GM21529 (cell line): ENCODE results near the gene VN1R5.
"Not testable (repeated sequence)": the region's sequence is repeated elsewhere in the genome, so short reads cannot be mapped to it uniquely, and the experiment has no call there.

Experiments
- ATAC-seq: cut with Tn5 transposase; IDR thresholded peaks from one replicate; pipeline ENCODE4 v1.9.1; 2021; ENCODE audit not compliant: unreplicated experiment

The VN1R5 gene

DNA sequence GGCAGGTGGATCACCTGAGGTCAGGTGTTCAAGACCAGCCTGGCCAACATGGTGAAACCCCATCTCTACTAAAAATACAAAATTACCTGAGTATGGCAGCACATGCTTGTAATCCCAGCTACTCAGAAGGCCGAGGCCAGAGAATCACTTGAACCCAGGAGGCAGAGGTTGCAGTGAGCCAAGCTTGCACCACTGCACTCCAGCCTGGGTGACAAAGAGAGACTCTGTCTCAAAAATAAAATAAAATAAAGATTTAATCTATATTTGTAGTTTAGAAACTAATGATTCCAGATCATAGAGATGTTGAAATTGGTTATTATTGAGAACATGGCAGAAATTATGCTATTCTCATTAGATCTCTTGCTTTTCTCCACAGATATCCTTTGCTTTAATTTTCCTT, at the start of gene VN1R5:
Gene VN1R5 (plus strand): TSS at position 301 of the 400 bp plus-strand sequence.
- not testable (repeated sequence) for ATAC-seq

DNA sequence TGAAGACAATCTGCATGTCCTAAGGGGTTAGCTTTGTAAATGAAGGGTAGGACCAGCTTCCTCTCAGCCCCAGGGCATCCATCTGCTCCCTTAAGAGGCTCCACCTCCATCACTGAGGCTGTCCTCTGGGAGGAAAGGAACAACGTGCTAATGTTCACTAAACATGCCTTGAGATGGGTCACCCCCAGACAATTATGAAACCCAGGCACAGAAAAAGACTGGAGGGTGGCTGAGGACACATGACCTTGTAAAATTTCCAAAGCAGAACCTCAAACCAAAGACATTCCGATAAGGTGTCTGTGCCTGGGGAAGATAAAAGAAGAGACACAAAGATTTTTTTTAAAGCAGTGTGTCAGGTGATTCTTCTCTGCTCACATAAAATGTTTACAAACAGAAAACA, 46.5 kb upstream of the VN1R5 start:
- no peak for ATAC-seq

GRCh38 chr1:247210062-247210375, 45.9 kb upstream of the VN1R5 start:
- ATAC-seq: peak; percentile 7

- peak; percentile 90 for ATAC-seq
Measured at GRCh38 chr1:247210376-247211117, 45.3 kb upstream of the VN1R5 start.

DNA sequence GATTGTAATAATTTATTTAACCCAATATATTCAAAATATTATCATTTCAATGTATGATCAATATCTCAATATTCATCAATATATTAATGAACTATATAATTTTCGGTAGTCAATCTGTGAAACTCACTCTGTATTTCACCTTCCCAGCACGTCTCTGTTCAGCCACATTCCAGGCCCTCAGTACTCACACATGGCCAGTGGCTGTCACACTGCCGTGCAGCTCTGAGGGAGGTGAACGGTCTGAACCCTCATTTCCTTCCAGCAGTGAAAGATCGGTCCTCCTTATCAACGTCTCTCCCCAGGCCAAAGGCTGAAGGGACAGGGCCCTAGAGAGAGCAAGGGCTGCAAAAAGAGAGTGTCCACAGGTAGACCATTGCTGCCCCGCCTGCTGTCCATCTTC, 44.5 kb upstream of the VN1R5 start:
- ATAC-seq: no peak

DNA sequence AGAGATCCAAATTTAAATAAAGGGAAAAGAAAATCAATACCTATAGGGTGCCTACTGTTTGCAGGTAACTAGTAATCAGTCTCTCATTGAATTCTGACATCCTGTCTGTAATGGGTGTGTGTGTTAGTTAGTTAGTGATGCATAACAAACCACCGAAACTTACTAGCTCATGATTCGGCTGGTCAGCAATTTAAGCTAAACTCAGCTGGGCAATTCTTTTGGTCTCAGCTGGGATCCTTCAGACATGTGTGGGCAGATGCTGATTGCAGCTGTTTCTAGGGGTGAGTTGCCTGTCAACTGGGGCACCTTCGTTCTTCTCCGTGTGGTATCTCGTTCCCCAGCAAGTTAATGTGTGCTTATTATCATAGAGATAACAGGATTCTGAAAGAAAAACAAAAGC, 43.9 kb upstream of the VN1R5 start:
- peak; percentile 49 for ATAC-seq

GRCh38 chr1:247212627-247213617, 43.0 kb upstream of the VN1R5 start:
- ATAC-seq: no peak

GRCh38 chr1:247216261-247216660, 39.6 kb upstream of the VN1R5 start:
- ATAC-seq: no peak

DNA sequence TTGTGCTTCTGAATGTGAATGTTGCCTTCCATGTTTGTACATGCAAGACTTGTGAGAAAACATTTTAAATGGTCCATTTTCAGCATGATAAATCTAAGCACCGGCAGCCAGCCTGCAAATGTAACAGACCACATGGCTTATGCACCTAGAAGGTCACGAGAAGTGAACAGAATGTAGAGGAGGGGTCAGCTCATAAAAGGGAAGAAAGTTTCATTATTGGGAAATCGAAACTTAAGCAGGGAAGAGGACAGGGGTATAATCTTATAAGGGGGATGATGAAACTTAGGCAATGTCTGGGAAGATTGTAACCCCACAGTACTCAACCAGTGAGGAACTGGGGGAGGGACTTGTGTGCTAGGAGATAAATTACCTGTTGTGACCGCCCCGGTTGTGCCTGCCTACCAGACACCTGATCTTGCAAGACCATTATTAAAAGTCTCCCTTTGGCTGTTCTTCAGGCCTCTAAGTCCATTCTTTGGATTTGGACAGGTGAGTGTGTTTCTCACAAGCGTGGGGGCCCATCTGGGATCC, 37.7 kb upstream of the VN1R5 start:
- ATAC-seq: no peak

- not testable (repeated sequence) for ATAC-seq
Measured at GRCh38 chr1:247220280-247220679, 35.6 kb upstream of the VN1R5 start.

DNA sequence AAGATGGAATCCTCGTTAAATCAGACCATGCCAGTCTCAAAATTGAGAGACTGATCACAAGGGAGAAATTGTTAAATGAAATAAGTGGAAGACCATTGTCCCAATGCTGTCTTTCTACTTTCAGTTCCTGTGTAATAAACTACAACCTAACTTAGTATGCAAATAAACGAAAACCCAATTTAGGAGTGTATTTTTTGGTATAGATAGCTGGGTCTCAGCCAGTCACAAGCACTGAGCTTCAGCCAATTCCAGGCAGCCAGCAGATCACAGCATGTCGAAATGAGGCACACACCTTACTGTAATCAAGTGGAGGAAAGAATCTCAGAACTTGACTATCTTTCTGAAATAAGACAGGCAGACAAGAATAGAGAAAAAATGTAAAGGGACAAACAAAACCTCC, 33.0 kb upstream of the VN1R5 start:
- no peak for ATAC-seq

DNA sequence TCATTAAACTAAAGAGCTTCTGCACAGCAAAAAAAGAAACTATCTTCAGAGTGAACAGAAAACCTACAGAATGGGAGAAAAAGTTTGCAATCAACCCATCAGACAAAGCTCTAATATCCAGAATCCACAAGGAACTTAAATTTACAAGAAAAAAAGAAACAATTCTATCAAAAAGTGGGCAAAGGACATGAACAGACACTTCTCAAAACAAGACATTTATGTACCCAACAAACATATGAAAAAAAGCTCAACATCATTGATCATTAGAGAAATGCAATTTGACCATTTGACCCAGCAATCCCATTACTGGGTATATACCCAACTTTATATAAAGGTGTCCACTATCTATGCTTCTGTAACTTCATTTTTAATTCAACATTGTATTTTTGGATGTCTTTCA, 31.1 kb upstream of the VN1R5 start:
- no peak for ATAC-seq

DNA sequence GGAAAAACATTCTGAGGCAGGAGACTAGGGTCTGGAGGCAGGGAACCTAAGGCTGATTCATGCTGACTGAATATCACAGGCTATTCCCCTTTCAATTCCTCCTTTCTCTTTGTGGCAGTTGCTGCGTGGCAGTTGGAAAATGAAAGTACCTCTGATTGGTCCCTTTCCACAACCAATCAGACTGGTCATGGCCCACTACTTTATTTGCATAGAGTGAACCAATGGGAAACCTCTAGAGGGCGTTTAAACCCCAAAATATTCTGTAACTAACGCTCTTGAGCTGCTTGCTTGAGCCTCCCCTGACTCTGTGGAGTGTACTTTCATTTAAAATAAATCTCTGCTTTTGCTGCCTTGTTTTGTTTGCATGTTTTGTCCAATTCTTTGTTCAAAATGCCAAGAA, 27.7 kb upstream of the VN1R5 start:
- no peak for ATAC-seq

DNA sequence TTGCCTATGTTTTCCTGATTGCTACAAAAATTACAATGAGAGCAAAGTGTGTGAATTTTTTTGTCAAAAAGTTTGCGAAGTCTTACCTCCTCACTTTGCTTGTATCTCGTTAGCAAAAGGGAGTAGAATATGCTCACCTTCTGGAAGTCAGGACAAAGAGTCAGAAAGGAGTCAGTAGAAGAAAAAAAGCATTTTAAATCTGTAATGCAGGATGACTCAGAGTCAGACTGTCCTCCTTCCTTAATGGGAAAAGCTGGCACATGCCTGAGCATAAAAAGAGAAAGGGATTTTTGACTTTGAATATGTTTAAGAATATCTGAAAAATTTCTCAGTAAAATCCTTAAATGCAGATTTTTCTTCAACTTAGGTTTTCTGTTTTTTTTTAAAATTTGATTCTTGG, 14.2 kb upstream of the VN1R5 start:
- no peak for ATAC-seq

- ATAC-seq: no peak
Measured at GRCh38 chr1:247243524-247244137, 12.2 kb upstream of the VN1R5 start.

DNA sequence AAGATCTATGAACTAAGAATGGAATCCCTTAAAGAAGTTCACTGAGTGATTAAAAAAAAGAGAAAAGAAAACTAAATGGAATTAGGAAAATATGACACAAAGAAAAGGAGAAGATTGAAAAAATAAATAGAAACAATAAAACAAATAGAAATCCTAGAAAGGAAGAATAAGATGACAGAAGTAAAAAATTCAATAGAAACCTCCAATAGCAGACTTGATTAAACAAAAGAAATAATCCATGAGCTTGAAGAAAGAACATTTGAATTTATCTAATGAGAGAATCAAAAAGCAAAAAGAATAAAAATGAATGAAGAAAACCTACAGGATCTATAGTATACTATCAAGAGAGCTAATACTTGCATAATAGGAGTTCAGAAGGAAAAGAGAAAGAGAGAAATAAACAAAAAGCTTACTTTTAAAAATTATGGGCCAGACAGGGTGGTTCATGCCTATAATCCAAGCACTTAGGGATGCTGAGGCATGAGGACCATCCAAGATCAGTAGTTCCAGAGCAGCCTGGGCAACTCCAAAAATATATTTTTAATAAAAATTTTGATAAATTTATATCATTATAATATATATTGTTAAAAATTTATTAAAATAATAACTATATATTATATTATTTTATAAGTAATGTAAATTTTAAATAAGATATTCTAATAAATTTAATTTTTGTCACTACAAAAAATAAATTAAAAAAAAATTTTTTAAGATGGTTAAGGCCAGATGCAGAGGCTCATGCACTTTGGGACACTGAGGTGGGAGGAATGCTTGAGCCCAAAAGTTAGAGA, 9.4 kb upstream of the VN1R5 start:
- no peak for ATAC-seq

DNA sequence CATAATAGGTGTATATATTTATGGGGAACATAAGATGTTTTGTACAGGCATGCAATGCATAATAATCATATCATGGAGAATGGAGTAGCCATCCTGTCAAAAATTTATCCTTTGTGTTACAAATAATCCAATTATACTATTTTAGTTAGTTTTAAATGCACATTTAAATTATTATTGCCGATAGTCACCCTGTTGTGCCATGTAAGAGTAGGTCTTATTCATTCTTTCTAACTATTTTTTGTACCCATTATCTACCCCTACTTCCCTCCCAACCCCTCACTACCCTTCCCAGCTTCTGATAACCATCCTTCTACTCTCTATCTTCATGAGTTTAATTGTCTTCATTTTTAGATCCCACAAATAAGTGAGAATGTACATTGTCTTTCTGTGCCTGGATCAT, 8.3 kb upstream of the VN1R5 start:
- no peak for ATAC-seq

DNA sequence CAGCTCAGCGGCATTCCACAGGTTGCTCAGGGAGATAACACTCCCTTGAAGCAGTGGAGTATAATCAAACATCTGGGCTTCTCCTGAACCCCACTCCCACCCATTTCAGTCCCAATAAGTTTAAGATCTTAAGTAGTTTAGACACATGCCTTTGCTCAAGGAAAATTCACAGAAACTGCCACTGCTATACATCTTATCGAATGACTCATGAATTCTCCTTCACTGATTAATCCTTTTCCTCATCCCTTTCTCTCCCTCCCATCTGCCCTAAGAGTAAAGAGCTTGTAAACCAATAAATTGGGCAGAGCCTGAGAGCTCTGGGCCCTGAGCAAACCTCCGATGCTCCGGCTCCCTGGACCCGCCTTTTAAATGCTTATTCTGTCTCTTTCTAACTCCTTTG, 10.2 kb downstream of the VN1R5 start:
- ATAC-seq: no peak

DNA sequence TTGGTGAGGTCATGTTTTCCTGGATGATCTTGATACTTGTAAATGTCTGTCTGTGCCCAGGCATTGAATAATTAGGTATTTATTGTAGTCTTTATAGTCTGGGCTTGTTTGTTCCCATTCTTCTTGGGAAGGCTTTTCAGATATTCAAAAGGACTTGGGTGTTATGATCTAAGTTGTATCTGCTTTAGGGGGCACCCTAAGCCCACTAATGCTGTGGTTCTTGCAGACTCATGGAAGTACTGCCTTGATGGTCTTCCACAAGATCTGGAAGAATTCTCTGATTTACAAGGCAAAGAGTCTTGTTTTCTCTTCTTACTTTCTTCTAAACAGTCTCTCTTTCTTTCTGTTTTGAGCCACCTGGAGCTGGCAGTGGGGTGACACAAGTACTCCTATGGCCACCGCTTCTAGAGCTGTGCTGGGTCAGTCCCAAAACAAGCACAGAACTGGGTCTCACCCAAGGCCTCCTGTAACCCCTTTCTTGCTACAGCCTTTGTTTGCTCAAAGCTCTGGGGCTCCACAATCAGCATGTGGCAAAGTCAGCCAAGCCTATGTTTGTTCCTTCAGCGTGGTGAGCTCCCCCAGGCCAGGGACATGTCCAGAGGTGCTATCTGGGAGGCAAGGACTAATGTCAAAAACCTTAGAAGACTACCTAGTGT, 12.6 kb downstream of the VN1R5 start:
- ATAC-seq: no peak

- no peak for ATAC-seq
Measured at GRCh38 chr1:247269133-247269532, 13.3 kb downstream of the VN1R5 start.
